HEK293 (cell line): ENCODE results near the gene ALDH2.

Experiments
- CTCF ChIA-PET: fragments of 350-600 bp; formaldehyde crosslinking; extraction: SDS; loops from one replicate; lab custom pipeline; 2021; ENCODE audit warnings: antibody characterized with exemption; lab: Yijun Ruan, JAX
- POLR2A ChIA-PET: fragments of 300-600 bp; formaldehyde crosslinking; extraction: SDS; loops from one replicate; lab custom pipeline; 2020; ENCODE audit warnings: antibody characterized with exemption, inconsistent platforms; lab: Yijun Ruan, JAX
- H3K27ac ChIP-seq: fragments of 200-500 bp; sonication (Bioruptor generic); 2 replicates; pipeline ENCODE4 v1.5.1; 2014; ENCODE audit warnings: low read depth, low read length, control low read depth, inconsistent platforms; ENCODE audit errors: extremely low read depth
- H3K36me3 ChIP-seq, 2 experiments: fragments of 200-500 bp in 1 of 2; sonication (Bioruptor generic) in 1 of 2; 1 replicate in 1 of 2; 2 replicates in 1 of 2; pipeline ENCODE4 v1.5.1; 2014 to 2017; ENCODE audit warnings: inconsistent platforms in 2 of 2, low read length in 2 of 2; ENCODE audit not compliant: control insufficient read depth in 2 of 2, insufficient read depth in 1 of 2
- H3K4me1 ChIP-seq: fragments of 200-500 bp; sonication (Bioruptor generic); 2 replicates; pipeline ENCODE4 v1.5.1; 2014; ENCODE audit warnings: mild to moderate bottlenecking, low read length, inconsistent platforms; ENCODE audit not compliant: control insufficient read depth, insufficient read depth
- H3K4me3 ChIP-seq: 2 replicates; pipeline ENCODE4 v1.5.1; 2011; ENCODE audit warnings: low read depth, mild to moderate bottlenecking, control low read depth, low read length, moderate library complexity
- H3K9me3 ChIP-seq: fragments of 200-500 bp; sonication (Bioruptor generic); 2 replicates; pipeline ENCODE4 v1.5.1; 2014; ENCODE audit warnings: low read depth, low read length, inconsistent platforms; ENCODE audit not compliant: control insufficient read depth, insufficient read depth
- GLIS1 ChIP-seq: fragments of 450-650 bp; formaldehyde crosslinking; IDR thresholded peaks from 2 replicates; pipeline ENCODE4 v1.5.1; 2016; ENCODE audit warnings: missing biosample characterization, missing genetic modification characterization
- PRDM10 ChIP-seq: fragments of 450-650 bp; formaldehyde crosslinking; IDR thresholded peaks from 2 replicates; pipeline ENCODE4 v1.5.1; 2016; ENCODE audit warnings: missing biosample characterization, missing genetic modification characterization
- SALL2 ChIP-seq: fragments of 450-650 bp; formaldehyde crosslinking; IDR thresholded peaks from 2 replicates; pipeline ENCODE4 v1.5.0; 2017; ENCODE audit warnings: missing biosample characterization, mild to moderate bottlenecking, missing genetic modification characterization, borderline replicate concordance
- SCRT1 ChIP-seq: fragments of 450-650 bp; formaldehyde crosslinking; IDR thresholded peaks from 2 replicates; pipeline ENCODE4 v1.5.1; 2016; ENCODE audit warnings: missing biosample characterization, missing genetic modification characterization, borderline replicate concordance
- SCRT2 ChIP-seq: fragments of 450-650 bp; formaldehyde crosslinking; IDR thresholded peaks from 2 replicates; pipeline ENCODE4 v1.5.1; 2016; ENCODE audit warnings: missing biosample characterization, missing genetic modification characterization
- SP7 ChIP-seq: fragments of 450-650 bp; formaldehyde crosslinking; IDR thresholded peaks from 2 replicates; pipeline ENCODE4 v1.5.1; 2016; ENCODE audit warnings: missing biosample characterization, missing genetic modification characterization
- ZBTB17 ChIP-seq: fragments of 450-650 bp; formaldehyde crosslinking; IDR thresholded peaks from 2 replicates; pipeline ENCODE4 v1.5.1; 2016; ENCODE audit warnings: missing biosample characterization, missing genetic modification characterization
- ZBTB21 ChIP-seq: fragments of 450-650 bp; formaldehyde crosslinking; IDR thresholded peaks from 2 replicates; pipeline ENCODE4 v1.5.1; 2017; ENCODE audit warnings: missing biosample characterization, missing genetic modification characterization
- ZIC2 ChIP-seq: fragments of 450-650 bp; formaldehyde crosslinking; IDR thresholded peaks from 2 replicates; pipeline ENCODE4 v1.5.1; 2016; ENCODE audit warnings: missing biosample characterization, missing genetic modification characterization
- ZNF335 ChIP-seq: fragments of 450-650 bp; formaldehyde crosslinking; conservative IDR thresholded peaks from 2 replicates; pipeline ENCODE4 v1.5.1; 2016; ENCODE audit warnings: missing biosample characterization, missing genetic modification characterization
- ZNF37A ChIP-seq: fragments of 450-650 bp; IDR thresholded peaks from 2 replicates; pipeline ENCODE4 v1.5.1; 2018; ENCODE audit warnings: missing biosample characterization, missing genetic modification characterization
- ZNF501 ChIP-seq: fragments of 450-650 bp; formaldehyde crosslinking; IDR thresholded peaks from 2 replicates; pipeline ENCODE4 v1.5.1; 2016; ENCODE audit warnings: missing biosample characterization, missing genetic modification characterization
- ZNF654 ChIP-seq: fragments of 450-650 bp; formaldehyde crosslinking; IDR thresholded peaks from 2 replicates; pipeline ENCODE4 v1.5.1; 2016; ENCODE audit warnings: low read depth, missing biosample characterization, missing genetic modification characterization
- ZNF692 ChIP-seq: fragments of 450-650 bp; formaldehyde crosslinking; IDR thresholded peaks from 2 replicates; pipeline ENCODE4 v1.5.1; 2016; ENCODE audit warnings: missing biosample characterization, missing genetic modification characterization
- ZNF776 ChIP-seq: fragments of 450-650 bp; formaldehyde crosslinking; IDR thresholded peaks from 2 replicates; pipeline ENCODE4 v1.5.0; 2017; ENCODE audit warnings: missing biosample characterization, missing genetic modification characterization, borderline replicate concordance
- ZNF792 ChIP-seq: fragments of 450-650 bp; formaldehyde crosslinking; IDR thresholded peaks from 2 replicates; pipeline ENCODE4 v1.5.1; 2016; ENCODE audit warnings: missing biosample characterization, missing genetic modification characterization
- ZSCAN5A ChIP-seq: fragments of 450-650 bp; formaldehyde crosslinking; IDR thresholded peaks from 2 replicates; pipeline ENCODE4 v1.5.1; 2016; ENCODE audit warnings: missing biosample characterization, missing genetic modification characterization
- TF ChIP-seq, protein P1 (sequence below): fragments of 450-650 bp; formaldehyde crosslinking; IDR thresholded peaks from 2 replicates; pipeline ENCODE4 v1.5.1; 2016; ENCODE audit warnings: missing biosample characterization, missing genetic modification characterization
- TF ChIP-seq, protein P2 (sequence below): fragments of 450-650 bp; formaldehyde crosslinking; IDR thresholded peaks from 2 replicates; pipeline ENCODE4 v1.5.1; 2016; ENCODE audit warnings: missing biosample characterization, missing genetic modification characterization

The ALDH2 gene

GRCh38 chr12:111785651-111786050 is 18.9 kb downstream of the ALDH2 start (continued):
- TF ChIP-seq SALL2 (tag by site-specific recombination) (no peak), ZBTB17 (tag by site-specific recombination) (no peak), ZSCAN5A (tag by site-specific recombination) (no peak)

DNA sequence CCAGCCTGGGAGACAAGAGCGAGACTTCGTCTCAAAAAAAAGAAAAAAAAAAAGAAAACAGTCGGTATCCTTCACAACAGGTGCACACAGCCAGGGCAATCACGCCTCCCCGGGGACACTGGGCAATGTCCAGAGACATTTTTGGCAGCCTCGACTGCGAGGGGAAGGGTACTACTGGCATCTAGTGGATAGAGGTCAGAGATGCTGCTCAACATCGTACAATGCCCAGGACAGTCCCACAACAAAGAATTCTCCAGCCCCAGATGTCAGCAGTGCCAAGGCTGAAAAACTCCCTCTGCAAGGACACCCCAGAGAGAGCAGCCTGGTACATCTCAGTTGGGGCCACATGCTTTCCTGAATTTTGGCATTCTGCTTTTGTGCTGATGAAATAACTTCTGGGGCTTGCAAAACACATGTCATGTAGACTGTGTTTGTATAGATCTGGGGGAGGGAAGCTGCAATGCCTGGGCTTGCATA is 21.5 kb downstream of the ALDH2 start:
- ChIA-PET POLR2A (no interaction called here), CTCF (no interaction called here)
- no peak overlapping the region for H3K27ac ChIP-seq
- H3K36me3 ChIP-seq, result peaks cover 16 to 76% of the 10 kb centered on the region in 2 experiments; a peak in 2 of 3 replicates
- H3K4me3 ChIP-seq, result no peak overlapping the region
- no peaks in the 10 kb centered on the region for H3K9me3 ChIP-seq
- peak; percentile 64; the same call in 1 of the 2 replicates for TF ChIP-seq ZNF692 (tag by site-specific recombination)
- TF ChIP-seq SCRT2 (tag by site-specific recombination), result peak; percentile 85
- no peak for TF ChIP-seq ZBTB21 (tag by site-specific recombination)
- TF ChIP-seq, protein P1, sequence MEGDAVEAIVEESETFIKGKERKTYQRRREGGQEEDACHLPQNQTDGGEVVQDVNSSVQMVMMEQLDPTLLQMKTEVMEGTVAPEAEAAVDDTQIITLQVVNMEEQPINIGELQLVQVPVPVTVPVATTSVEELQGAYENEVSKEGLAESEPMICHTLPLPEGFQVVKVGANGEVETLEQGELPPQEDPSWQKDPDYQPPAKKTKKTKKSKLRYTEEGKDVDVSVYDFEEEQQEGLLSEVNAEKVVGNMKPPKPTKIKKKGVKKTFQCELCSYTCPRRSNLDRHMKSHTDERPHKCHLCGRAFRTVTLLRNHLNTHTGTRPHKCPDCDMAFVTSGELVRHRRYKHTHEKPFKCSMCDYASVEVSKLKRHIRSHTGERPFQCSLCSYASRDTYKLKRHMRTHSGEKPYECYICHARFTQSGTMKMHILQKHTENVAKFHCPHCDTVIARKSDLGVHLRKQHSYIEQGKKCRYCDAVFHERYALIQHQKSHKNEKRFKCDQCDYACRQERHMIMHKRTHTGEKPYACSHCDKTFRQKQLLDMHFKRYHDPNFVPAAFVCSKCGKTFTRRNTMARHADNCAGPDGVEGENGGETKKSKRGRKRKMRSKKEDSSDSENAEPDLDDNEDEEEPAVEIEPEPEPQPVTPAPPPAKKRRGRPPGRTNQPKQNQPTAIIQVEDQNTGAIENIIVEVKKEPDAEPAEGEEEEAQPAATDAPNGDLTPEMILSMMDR, result peak; percentile 81
- TF ChIP-seq ZNF37A (tag by site-specific recombination), result no peak
- TF ChIP-seq SCRT1, result 0 out of 2 replicates have a peak, but pooled peaks have one; percentile 53
- peak; percentile 70 for TF ChIP-seq PRDM10 (tag by site-specific recombination)
- peak; percentile 49 for TF ChIP-seq ZNF654 (tag by site-specific recombination)
- TF ChIP-seq ZNF776, result peak; percentile 92
- TF ChIP-seq ZNF501 (tag by site-specific recombination), result no peak
- TF ChIP-seq ZIC2 (tag by site-specific recombination), result peak; percentile 86
- TF ChIP-seq, protein P2, sequence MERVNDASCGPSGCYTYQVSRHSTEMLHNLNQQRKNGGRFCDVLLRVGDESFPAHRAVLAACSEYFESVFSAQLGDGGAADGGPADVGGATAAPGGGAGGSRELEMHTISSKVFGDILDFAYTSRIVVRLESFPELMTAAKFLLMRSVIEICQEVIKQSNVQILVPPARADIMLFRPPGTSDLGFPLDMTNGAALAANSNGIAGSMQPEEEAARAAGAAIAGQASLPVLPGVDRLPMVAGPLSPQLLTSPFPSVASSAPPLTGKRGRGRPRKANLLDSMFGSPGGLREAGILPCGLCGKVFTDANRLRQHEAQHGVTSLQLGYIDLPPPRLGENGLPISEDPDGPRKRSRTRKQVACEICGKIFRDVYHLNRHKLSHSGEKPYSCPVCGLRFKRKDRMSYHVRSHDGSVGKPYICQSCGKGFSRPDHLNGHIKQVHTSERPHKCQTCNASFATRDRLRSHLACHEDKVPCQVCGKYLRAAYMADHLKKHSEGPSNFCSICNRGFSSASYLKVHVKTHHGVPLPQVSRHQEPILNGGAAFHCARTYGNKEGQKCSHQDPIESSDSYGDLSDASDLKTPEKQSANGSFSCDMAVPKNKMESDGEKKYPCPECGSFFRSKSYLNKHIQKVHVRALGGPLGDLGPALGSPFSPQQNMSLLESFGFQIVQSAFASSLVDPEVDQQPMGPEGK (tag by site-specific recombination), result 0 out of 2 replicates have a peak, but pooled peaks have one; percentile 16
- TF ChIP-seq ZNF792 (tag by site-specific recombination), result 0 out of 2 replicates have a peak, but pooled peaks have one; percentile 66
- no peak for TF ChIP-seq SP7 (tag by site-specific recombination)
- peak; percentile 39; the same call in 1 of the 2 replicates for TF ChIP-seq GLIS1 (tag by site-specific recombination)
- TF ChIP-seq ZNF335 (tag by site-specific recombination), result peak; percentile 37; the same call in 1 of the 2 replicates
- H3K4me1 ChIP-seq, result no peaks in the 10 kb centered on the region
